GM12865 (cell line): ENCODE data around the gene SPATA6.

Experiments
- DNase-seq: peaks from one replicate; pipeline ENCODE4 v3.0.0; 2010; ENCODE audit warnings: low read depth
- H3K4me3 ChIP-seq: 2 replicates; pipeline ENCODE4 v1.5.1; 2011; ENCODE audit warnings: mild to moderate bottlenecking, low read depth, low read length, control low read depth
- TF ChIP-seq, protein P1 (sequence below): IDR thresholded peaks from 2 replicates; pipeline ENCODE4 v1.5.1; 2011; ENCODE audit warnings: low read length, control low read depth, low read depth, inconsistent platforms; ENCODE audit not compliant: insufficient read depth; ENCODE audit errors: missing control alignments

The SPATA6 gene

DNA sequence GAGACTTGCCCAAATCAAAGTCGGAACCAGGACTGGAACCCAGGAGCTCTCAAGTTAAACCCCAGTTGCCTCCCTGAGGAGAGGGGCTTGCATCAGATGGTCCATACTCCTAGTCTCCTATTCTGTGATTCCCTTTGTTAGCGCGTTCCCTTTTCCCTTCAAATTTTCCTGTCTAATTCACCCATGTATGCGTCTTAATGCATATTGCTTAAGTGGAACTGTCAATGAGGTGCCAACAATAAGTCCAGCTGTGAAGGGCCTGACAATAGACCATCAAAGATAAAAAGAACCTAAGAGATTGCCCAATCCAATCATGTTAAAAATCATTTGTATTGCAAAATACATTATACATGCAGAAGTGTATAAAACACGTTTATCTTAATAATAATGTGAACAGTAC is 634 bp upstream of the SPATA6 start:
- TF ChIP-seq, protein P1, sequence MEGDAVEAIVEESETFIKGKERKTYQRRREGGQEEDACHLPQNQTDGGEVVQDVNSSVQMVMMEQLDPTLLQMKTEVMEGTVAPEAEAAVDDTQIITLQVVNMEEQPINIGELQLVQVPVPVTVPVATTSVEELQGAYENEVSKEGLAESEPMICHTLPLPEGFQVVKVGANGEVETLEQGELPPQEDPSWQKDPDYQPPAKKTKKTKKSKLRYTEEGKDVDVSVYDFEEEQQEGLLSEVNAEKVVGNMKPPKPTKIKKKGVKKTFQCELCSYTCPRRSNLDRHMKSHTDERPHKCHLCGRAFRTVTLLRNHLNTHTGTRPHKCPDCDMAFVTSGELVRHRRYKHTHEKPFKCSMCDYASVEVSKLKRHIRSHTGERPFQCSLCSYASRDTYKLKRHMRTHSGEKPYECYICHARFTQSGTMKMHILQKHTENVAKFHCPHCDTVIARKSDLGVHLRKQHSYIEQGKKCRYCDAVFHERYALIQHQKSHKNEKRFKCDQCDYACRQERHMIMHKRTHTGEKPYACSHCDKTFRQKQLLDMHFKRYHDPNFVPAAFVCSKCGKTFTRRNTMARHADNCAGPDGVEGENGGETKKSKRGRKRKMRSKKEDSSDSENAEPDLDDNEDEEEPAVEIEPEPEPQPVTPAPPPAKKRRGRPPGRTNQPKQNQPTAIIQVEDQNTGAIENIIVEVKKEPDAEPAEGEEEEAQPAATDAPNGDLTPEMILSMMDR: no peak
- no peak for DNase-seq
- peak overlapping the region; percentile 65 for H3K4me3 ChIP-seq

DNA sequence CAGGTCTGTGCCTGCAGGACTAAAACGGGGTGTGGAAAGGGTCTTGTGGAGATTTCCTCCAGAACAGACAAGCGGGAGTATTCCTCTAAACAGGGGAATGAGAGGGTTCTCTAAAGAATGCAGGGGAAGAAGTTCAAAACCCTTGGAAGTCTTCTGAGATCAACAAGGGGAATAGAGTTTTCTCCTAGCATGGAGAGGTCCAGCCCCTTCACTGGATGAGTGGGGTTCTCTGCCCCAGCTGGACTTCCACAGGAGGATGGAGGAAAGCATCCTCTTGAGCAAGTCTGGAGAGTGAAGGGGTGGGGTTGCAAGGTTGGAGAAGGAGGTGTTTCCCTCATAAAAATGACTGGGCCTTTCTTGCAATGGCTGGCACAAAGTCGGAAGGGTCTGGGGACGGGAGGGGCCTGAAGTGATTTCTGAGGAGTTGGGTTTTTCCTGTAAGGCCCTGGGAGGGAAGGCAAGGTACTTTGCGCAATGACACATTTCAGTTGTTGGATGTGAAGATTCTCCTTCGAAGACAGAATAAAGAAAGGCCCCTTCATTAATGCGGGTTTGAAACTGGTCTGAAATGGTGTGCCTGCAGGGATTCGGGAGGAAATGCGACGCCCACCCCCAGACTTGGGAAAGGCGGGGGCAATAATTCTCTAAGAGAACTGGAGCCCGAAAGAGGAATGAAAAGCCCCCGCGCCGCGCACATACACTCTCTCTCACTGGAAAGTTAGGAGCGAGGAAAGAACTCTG is 884 bp downstream of the SPATA6 start:
- TF ChIP-seq, protein P1: no peak
- no peak overlapping the region for H3K4me3 ChIP-seq
- DNase-seq: no peak

DNA sequence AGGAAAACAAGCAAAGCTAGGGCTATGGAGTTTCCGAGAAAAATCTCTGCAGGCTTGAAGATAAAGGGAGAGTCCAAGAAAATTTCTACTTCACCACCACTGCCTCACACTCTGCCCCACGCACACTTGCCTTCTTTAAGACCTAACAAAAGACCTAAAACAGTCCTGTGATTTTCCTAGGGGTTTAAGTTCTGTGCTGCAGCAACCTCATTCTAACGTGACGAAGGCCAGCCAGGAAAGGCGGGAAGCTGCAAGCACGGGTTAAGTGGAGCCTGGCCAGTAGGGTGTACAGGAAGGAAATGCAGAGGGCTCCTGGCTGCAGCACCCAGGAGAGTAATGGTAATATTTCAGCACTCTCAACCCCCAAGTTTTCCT is 1.5 kb downstream of the SPATA6 start:
- DNase-seq: no peak
- TF ChIP-seq, protein P1: no peak
- H3K4me3 ChIP-seq: no peak overlapping the region

DNA sequence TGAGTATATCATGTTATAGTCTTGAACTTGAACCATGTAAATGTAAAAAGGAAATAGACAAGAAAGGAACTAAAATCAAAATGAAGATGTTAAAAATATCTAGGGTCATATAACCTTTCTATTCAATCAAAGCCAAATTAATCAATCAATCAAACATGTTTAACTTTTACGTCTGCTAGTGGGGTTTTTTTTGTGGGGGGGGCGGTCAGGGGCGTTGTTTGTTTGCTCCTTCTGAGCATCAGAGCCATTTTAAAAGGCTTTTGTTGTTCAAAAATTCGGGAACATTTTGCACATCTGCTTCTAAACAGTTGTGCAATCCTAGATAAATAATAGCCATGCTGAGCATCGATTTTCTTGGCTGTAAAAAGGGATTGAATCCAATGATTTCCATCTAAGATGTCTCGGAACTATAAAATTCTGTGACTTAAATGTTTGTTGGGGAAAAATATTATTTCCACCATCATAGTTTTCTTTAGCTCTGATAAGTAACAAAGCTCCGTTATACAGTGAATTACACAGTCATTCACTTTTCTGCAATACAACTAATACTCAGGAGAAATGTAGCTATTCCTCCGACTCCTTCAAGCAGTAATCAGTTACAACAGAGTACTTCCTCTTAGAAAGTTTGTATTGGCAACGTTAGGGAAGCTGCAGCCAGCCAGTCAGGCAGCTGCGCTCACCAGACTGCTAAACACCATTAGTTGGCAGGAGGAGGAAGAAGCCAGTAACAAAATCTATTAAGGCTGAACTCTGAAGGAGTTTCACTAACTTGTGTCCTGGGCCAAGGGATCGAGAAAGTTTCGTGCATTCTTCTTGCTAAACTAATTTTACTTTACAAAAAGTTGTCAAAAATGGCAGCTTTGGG is 2.2 kb downstream of the SPATA6 start:
- no peak for DNase-seq
- no peak overlapping the region for H3K4me3 ChIP-seq
- TF ChIP-seq, protein P1: no peak

DNA sequence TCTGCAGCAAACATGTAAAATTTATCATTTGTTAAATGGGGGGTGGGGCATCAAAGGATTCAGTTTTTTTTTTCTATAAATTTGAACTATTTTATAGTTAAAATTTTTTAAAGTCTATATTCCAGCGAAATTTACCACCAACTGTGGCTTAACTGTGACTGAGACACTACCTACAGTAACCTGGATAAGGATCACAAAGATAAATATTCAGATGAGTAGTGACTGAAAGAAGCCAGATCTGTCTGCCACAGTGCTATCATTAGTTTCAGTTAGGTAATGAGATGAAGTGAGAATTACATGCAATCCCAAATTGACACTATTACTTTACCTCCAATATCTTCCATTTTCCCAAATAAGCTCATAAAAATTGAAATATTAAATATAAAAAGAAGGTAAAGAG is 5.4 kb downstream of the SPATA6 start:
- TF ChIP-seq, protein P1: no peak
- no peak overlapping the region for H3K4me3 ChIP-seq
- no peak for DNase-seq

DNA sequence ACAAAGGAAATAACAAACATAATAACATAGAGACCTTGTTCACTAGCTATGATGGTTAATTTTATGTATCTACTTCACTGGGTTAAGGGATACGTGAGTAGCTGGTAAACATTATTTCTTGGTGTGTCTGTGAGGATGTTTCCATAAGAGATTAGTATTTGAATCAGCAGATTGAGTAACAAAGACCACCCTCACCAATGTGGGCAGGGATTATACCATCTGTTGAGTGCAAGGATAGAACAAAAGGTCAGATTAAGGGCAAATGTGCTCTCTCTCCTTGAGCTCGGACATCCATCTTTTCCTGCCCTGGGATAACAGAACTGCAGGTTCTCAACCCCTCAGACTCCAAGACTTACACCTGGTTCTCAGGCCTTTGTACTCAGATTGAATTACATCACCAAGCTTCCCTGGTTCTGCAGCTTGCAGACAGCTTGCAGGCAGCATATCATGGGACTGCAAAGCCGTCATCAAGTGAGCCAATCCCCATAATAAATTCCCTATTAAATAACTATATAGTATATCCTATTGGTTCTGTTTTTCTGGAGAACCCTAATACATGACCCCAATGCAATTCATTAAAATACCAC is 9.2 kb downstream of the SPATA6 start:
- no peak overlapping the region for H3K4me3 ChIP-seq
- no peak for DNase-seq

More for the DNA sequence above, 9.2 kb downstream of the SPATA6 start:
- TF ChIP-seq, protein P1: no peak
